SK-N-SH (cell line): ENCODE data around the gene MFSD12. TPM values are rescaled to one million over a fixed set of nuclear protein-coding genes. Genes with fewer than 3 reads are reported as not detected.

Source experiments
- CTCF ChIA-PET: fragments of 300-600, 350-600 bp; formaldehyde crosslinking; extraction: SDS; loops from one replicate; lab custom pipeline; 2021; lab: Yijun Ruan, JAX
- POLR2A ChIA-PET: fragments of 350-600 bp; sonication (Branson Sonifier 250); formaldehyde crosslinking; extraction: SDS; loops from one replicate; lab custom pipeline; 2020; ENCODE audit warnings: antibody characterized with exemption, inconsistent platforms; lab: Yijun Ruan, JAX
- DNase-seq: peaks from one replicate; pipeline ENCODE4 v3.0.0; 2012
- H2AFZ ChIP-seq: fragments of 200-600 bp; sonication (generic); 2 replicates; pipeline ENCODE4 v1.8.1; 2016; ENCODE audit warnings: antibody characterized with exemption, mild to moderate bottlenecking, low read depth
- H3F3A ChIP-seq: fragments of 200-600 bp; sonication (generic); replicated peaks from 2 replicates; pipeline ENCODE3; 2016; ENCODE audit warnings: antibody characterized with exemption, mild to moderate bottlenecking; ENCODE audit not compliant: insufficient read depth
- H3K27ac ChIP-seq, 2 experiments: fragments of 200-500 bp in 1 of 2; fragments of 200-600 bp in 1 of 2; sonication (Bioruptor generic) in 1 of 2; sonication (generic), shearing (Covaris generic) in 1 of 2; 2 replicates each; pipeline versions ENCODE4 v1.5.1 to v1.6.1; 2014 to 2016; ENCODE audit warnings: low read depth in 2 of 2, inconsistent platforms in 1 of 2, low read length in 1 of 2, mild to moderate bottlenecking in 1 of 2, mixed read lengths in 1 of 2
- H3K27me3 ChIP-seq: fragments of 200-600 bp; sonication (generic), shearing (Covaris generic); 2 replicates; pipeline ENCODE4 v1.6.1; 2016; ENCODE audit warnings: mixed run types; ENCODE audit not compliant: insufficient read depth
- H3K36me3 ChIP-seq, 2 experiments: fragments of 200-500 bp in 1 of 2; fragments of 200-600 bp in 1 of 2; sonication (Bioruptor generic) in 1 of 2; sonication (generic) in 1 of 2; replicated peaks in 1 of 2; 2 replicates each; pipeline versions ENCODE3 to v1.5.1; 2014 to 2016; ENCODE audit warnings: low read length in 1 of 2, mild to moderate bottlenecking in 1 of 2; ENCODE audit not compliant: insufficient read depth in 2 of 2, control insufficient read depth in 1 of 2
- H3K4me1 ChIP-seq, 2 experiments: fragments of 200-500 bp in 1 of 2; fragments of 200-600 bp in 1 of 2; sonication (Bioruptor generic) in 1 of 2; sonication (generic), shearing (Covaris generic) in 1 of 2; 2 replicates each; pipeline versions ENCODE4 v1.5.1 to v1.6.1; 2014 to 2016; ENCODE audit warnings: low read depth in 1 of 2, low read length in 1 of 2, mixed run types in 1 of 2; ENCODE audit not compliant: insufficient read depth in 2 of 2, control insufficient read depth in 1 of 2
- H3K4me2 ChIP-seq: fragments of 200-600 bp; sonication (generic), shearing (Covaris generic); 2 replicates; pipeline ENCODE4 v1.6.1; 2017; ENCODE audit warnings: mixed run types
- H3K4me3 ChIP-seq, 2 experiments: fragments of 200-500 bp in 1 of 2; fragments of 200-600 bp in 1 of 2; sonication (Bioruptor generic) in 1 of 2; sonication (generic), shearing (Covaris generic) in 1 of 2; 2 replicates each; pipeline versions ENCODE4 v1.5.1 to v1.8.1; 2014 to 2016; ENCODE audit warnings: low read depth in 2 of 2, inconsistent platforms in 1 of 2, low read length in 1 of 2, mild to moderate bottlenecking in 1 of 2, mixed read lengths in 1 of 2, moderate library complexity in 1 of 2
- H3K79me2 ChIP-seq: fragments of 200-600 bp; sonication (generic); 2 replicates; pipeline ENCODE4 v1.8.1; 2017; ENCODE audit warnings: mild to moderate bottlenecking; ENCODE audit not compliant: insufficient read depth
- H3K9ac ChIP-seq: fragments of 200-600 bp; sonication (generic); 2 replicates; pipeline ENCODE4 v1.6.1; 2017; ENCODE audit warnings: mixed run types
- H3K9me2 ChIP-seq: fragments of 200-600 bp; sonication (generic); 2 replicates; pipeline ENCODE4 v1.6.1; 2017; ENCODE audit warnings: mixed run types
- H3K9me3 ChIP-seq: fragments of 200-600 bp; sonication (generic); 2 replicates; pipeline ENCODE4 v1.6.1; 2017; ENCODE audit warnings: mixed run types, mild to moderate bottlenecking, moderate library complexity
- H4K20me1 ChIP-seq: fragments of 200-600 bp; sonication (generic); 2 replicates; pipeline ENCODE4 v1.6.1; 2017; ENCODE audit warnings: mild to moderate bottlenecking, mixed run types; ENCODE audit not compliant: insufficient read depth
- CHD2 ChIP-seq: fragments of 150-350 bp; IDR thresholded peaks from 2 replicates; pipeline ENCODE4 v1.6.1; 2018; ENCODE audit warnings: low read length; ENCODE audit not compliant: partially characterized antibody
- ELF1 ChIP-seq: IDR thresholded peaks from 2 replicates; pipeline ENCODE4 v1.4.0; 2012
- EP300 ChIP-seq, 2 experiments: IDR thresholded peaks; 2 replicates each; pipeline versions ENCODE4 v1.4.0 to v1.6.1; 2012; ENCODE audit warnings: borderline replicate concordance in 1 of 2, low read depth in 1 of 2, low read length in 1 of 2
- GABPA ChIP-seq: IDR thresholded peaks from 2 replicates; pipeline ENCODE4 v1.4.0; 2012; ENCODE audit warnings: low read depth, mild to moderate bottlenecking
- GATA2 ChIP-seq: sonication (generic); formaldehyde crosslinking; IDR thresholded peaks from 2 replicates; pipeline ENCODE4 v1.5.0; 2020; ENCODE audit warnings: mild to moderate bottlenecking, missing genetic modification reagents
- MEF2A ChIP-seq: IDR thresholded peaks from 2 replicates; pipeline ENCODE4 v1.4.0; 2012; ENCODE audit warnings: low read depth, borderline replicate concordance
- RFX5 ChIP-seq: IDR thresholded peaks from 2 replicates; pipeline ENCODE4 v1.6.1; 2012; ENCODE audit warnings: mild to moderate bottlenecking, improper control_type of control experiment, low read length
- SMC3 ChIP-seq: IDR thresholded peaks from 2 replicates; pipeline ENCODE4 v1.6.1; 2012; ENCODE audit warnings: low read depth, low read length, improper control_type of control experiment
- TAF1 ChIP-seq: IDR thresholded peaks from 2 replicates; pipeline ENCODE4 v1.6.1; 2012; ENCODE audit warnings: low read depth, mild to moderate bottlenecking, low read length, moderate library complexity, borderline replicate concordance
- YY1 ChIP-seq: IDR thresholded peaks from 2 replicates; pipeline ENCODE4 v1.4.0; 2012; ENCODE audit warnings: low read depth, mild to moderate bottlenecking
- WGBS: methylation state at CpG from one replicate; pipeline ENCODE4 v1.1.6; 2017; ENCODE audit warnings: low lambda C conversion rate; 5-methylcytosine and 5-hydroxymethylcytosine counted together
- polyA plus RNA-seq, 3 experiments: library from polyadenylated mRNA; depleted of rRNA; stranded (reverse); fragments of >200 nt; gene quantifications; 2 replicates each; pipeline ENCODE4 v1.2.3, GENCODE V29; 2012
- TF ChIP-seq, protein P1 (sequence below): IDR thresholded peaks from 2 replicates; pipeline ENCODE4 v1.6.1; 2012; ENCODE audit warnings: mild to moderate bottlenecking, low read depth, low read length, moderate library complexity
- TF ChIP-seq, protein P2 (sequence below): fragments of 200-600 bp; sonication (generic); IDR thresholded peaks from 2 replicates; pipeline ENCODE4 v1.6.1; 2017; ENCODE audit warnings: antibody characterized with exemption, mild to moderate bottlenecking, moderate library complexity
- TF ChIP-seq, protein P3 (sequence below): fragments of 150-350 bp; IDR thresholded peaks from 2 replicates; pipeline ENCODE4 v1.6.1; 2017; ENCODE audit warnings: antibody characterized with exemption, low read length, low read depth, borderline replicate concordance
- TF ChIP-seq, protein P4 (sequence below): IDR thresholded peaks from 2 replicates; pipeline ENCODE4 v1.4.0; 2012; ENCODE audit warnings: low read depth, borderline replicate concordance
- TF ChIP-seq, protein P5 (sequence below): IDR thresholded peaks from 2 replicates; pipeline ENCODE4; 2012

The MFSD12 gene
- polyA plus RNA-seq, 1 of the 3 experiments (the other 2 are of a cell fraction), result 53.3 TPM

DNA sequence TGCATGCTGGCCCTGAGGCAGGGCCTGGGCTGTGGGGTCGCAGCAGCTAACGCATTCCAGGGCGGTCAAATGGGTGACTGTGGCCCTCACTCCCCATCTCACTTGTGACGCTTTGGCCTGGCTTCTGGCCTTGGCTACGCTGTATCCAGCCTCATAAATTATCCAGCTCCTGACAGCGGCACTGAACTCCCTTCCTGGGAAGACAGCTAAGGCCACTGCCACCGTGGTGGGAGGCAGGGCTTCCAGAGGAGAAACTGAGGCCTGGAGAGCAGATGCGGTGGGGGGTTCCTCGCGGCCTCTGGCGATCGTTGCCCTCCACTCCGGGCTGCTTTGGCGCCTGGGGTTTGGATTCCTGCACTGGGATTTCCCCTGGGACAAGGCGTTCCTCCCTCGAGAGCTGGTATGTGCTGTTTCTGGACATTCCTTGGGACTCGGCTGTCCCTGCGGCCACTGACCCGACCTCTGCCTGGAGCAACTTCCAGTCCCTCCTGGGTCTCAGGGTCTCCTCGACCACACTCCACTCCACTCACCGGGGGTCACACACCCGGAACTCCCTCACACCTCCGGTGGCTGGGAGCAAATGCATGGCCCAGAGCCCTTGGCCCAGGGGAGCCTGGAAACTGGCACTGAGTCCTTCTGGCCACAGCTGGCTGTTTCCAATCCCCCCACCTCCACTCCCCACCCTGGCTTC is 45.9 kb upstream of the MFSD12 start:
- CTCF ChIA-PET, result interaction anchor here (1.9 to 2.1 kb wide), 2 partner anchors 17 to 18 kb away, joined by 9 to 10 read pairs; partner anchors contain the start of gene GIPC3
- 83% methylated on average over 11 of the region's 23 CpGs for WGBS
- no peak overlapping the region for H2AFZ ChIP-seq

More for the DNA sequence above, 45.9 kb upstream of the MFSD12 start:
- Histone ChIP-seq H4K20me1 (no peaks in the 10 kb centered on the region), H3K79me2 (no peaks in the 10 kb centered on the region), H3K4me2 (no peak overlapping the region), H3K27ac (no peak overlapping the region), H3K27me3 (no peaks in the 10 kb centered on the region), H3K9ac (no peak overlapping the region), H3K4me1 (peaks cover 8 to 14% of the 10 kb centered on the region in 2 experiments; a peak in 1 of 4 replicates), H3K9me2 (no peaks in the 10 kb centered on the region), H3K9me3 (no peaks in the 10 kb centered on the region), H3K4me3 (no peak overlapping the region), H3K36me3 (no peaks in the 10 kb centered on the region), H3F3A (no peaks in the 10 kb centered on the region)
- TF ChIP-seq, protein P1, sequence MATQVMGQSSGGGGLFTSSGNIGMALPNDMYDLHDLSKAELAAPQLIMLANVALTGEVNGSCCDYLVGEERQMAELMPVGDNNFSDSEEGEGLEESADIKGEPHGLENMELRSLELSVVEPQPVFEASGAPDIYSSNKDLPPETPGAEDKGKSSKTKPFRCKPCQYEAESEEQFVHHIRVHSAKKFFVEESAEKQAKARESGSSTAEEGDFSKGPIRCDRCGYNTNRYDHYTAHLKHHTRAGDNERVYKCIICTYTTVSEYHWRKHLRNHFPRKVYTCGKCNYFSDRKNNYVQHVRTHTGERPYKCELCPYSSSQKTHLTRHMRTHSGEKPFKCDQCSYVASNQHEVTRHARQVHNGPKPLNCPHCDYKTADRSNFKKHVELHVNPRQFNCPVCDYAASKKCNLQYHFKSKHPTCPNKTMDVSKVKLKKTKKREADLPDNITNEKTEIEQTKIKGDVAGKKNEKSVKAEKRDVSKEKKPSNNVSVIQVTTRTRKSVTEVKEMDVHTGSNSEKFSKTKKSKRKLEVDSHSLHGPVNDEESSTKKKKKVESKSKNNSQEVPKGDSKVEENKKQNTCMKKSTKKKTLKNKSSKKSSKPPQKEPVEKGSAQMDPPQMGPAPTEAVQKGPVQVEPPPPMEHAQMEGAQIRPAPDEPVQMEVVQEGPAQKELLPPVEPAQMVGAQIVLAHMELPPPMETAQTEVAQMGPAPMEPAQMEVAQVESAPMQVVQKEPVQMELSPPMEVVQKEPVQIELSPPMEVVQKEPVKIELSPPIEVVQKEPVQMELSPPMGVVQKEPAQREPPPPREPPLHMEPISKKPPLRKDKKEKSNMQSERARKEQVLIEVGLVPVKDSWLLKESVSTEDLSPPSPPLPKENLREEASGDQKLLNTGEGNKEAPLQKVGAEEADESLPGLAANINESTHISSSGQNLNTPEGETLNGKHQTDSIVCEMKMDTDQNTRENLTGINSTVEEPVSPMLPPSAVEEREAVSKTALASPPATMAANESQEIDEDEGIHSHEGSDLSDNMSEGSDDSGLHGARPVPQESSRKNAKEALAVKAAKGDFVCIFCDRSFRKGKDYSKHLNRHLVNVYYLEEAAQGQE, result no peak
- TF ChIP-seq MEF2A, result no peak
- TF ChIP-seq ELF1, result no peak
- TF ChIP-seq, protein P2, sequence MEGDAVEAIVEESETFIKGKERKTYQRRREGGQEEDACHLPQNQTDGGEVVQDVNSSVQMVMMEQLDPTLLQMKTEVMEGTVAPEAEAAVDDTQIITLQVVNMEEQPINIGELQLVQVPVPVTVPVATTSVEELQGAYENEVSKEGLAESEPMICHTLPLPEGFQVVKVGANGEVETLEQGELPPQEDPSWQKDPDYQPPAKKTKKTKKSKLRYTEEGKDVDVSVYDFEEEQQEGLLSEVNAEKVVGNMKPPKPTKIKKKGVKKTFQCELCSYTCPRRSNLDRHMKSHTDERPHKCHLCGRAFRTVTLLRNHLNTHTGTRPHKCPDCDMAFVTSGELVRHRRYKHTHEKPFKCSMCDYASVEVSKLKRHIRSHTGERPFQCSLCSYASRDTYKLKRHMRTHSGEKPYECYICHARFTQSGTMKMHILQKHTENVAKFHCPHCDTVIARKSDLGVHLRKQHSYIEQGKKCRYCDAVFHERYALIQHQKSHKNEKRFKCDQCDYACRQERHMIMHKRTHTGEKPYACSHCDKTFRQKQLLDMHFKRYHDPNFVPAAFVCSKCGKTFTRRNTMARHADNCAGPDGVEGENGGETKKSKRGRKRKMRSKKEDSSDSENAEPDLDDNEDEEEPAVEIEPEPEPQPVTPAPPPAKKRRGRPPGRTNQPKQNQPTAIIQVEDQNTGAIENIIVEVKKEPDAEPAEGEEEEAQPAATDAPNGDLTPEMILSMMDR, result no peak
- no peak for TF ChIP-seq GABPA
- no peak for TF ChIP-seq CHD2
- no peak for TF ChIP-seq RFX5
- no peak for TF ChIP-seq GATA2 (CRISPR knock-in tag)
- no peak for TF ChIP-seq EP300 (IDR thresholded peaks at IDR 0.05; ENCODE audit: borderline replicate concordance in 1 of 2, low read depth in 1 of 2, low read length in 1 of 2)
- TF ChIP-seq, protein P3, sequence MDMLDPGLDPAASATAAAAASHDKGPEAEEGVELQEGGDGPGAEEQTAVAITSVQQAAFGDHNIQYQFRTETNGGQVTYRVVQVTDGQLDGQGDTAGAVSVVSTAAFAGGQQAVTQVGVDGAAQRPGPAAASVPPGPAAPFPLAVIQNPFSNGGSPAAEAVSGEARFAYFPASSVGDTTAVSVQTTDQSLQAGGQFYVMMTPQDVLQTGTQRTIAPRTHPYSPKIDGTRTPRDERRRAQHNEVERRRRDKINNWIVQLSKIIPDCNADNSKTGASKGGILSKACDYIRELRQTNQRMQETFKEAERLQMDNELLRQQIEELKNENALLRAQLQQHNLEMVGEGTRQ, result no peak
- TF ChIP-seq YY1, result no peak
- TF ChIP-seq, protein P4, sequence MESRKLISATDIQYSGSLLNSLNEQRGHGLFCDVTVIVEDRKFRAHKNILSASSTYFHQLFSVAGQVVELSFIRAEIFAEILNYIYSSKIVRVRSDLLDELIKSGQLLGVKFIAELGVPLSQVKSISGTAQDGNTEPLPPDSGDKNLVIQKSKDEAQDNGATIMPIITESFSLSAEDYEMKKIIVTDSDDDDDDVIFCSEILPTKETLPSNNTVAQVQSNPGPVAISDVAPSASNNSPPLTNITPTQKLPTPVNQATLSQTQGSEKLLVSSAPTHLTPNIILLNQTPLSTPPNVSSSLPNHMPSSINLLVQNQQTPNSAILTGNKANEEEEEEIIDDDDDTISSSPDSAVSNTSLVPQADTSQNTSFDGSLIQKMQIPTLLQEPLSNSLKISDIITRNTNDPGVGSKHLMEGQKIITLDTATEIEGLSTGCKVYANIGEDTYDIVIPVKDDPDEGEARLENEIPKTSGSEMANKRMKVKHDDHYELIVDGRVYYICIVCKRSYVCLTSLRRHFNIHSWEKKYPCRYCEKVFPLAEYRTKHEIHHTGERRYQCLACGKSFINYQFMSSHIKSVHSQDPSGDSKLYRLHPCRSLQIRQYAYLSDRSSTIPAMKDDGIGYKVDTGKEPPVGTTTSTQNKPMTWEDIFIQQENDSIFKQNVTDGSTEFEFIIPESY, result no peak
- TF ChIP-seq SMC3, result no peak
- TF ChIP-seq TAF1, result no peak
- TF ChIP-seq, protein P5, sequence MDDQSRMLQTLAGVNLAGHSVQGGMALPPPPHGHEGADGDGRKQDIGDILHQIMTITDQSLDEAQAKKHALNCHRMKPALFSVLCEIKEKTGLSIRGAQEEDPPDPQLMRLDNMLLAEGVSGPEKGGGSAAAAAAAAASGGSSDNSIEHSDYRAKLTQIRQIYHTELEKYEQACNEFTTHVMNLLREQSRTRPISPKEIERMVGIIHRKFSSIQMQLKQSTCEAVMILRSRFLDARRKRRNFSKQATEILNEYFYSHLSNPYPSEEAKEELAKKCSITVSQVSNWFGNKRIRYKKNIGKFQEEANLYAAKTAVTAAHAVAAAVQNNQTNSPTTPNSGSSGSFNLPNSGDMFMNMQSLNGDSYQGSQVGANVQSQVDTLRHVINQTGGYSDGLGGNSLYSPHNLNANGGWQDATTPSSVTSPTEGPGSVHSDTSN, result no peak
- POLR2A ChIA-PET, result no interaction called here
- DNase-seq, result no peak
